ENCODE results near the gene ARHGAP15.

DNA sequence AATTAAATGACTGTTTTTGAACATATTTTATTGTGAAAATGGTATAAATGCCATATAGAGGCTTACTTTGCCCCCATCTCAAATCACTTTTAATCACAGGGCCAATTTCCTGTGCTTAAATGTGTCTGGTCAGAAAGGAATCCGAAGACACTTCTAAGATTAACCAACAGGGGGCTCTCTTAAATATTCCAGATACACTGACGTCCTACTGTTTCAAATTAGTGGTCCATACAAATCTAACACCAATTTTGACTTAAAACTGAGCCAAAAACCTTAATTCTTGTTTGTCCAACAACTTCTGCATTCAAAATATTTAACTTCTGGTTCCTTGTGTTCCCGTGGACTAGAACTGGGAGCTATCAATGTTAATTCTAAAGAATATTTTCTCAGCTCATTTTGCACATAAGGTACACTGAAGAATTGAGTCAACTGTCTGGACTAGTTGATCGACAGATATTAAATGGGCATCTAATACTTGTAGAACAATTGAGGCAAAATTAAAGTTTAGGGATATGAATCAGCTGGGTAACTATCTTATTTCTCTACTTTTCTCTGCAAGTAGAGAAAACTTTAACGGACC, 557.5 kb downstream of the ARHGAP15 start:
- TF ChIP-seq, protein P1, sequence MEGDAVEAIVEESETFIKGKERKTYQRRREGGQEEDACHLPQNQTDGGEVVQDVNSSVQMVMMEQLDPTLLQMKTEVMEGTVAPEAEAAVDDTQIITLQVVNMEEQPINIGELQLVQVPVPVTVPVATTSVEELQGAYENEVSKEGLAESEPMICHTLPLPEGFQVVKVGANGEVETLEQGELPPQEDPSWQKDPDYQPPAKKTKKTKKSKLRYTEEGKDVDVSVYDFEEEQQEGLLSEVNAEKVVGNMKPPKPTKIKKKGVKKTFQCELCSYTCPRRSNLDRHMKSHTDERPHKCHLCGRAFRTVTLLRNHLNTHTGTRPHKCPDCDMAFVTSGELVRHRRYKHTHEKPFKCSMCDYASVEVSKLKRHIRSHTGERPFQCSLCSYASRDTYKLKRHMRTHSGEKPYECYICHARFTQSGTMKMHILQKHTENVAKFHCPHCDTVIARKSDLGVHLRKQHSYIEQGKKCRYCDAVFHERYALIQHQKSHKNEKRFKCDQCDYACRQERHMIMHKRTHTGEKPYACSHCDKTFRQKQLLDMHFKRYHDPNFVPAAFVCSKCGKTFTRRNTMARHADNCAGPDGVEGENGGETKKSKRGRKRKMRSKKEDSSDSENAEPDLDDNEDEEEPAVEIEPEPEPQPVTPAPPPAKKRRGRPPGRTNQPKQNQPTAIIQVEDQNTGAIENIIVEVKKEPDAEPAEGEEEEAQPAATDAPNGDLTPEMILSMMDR (IDR thresholded peaks at IDR 0.05; ENCODE audit: insufficient read depth, low read depth, low read length) = peak; percentile 63
- TF ChIP-seq EZH2 (IDR thresholded peaks at IDR 0.05; ENCODE audit: insufficient read depth, low read length) = no peak
